Thoracic aorta (tissue), 2 donors: ENCODE measurements around the gene ERAP2. TPM values are rescaled to one million over a fixed set of nuclear protein-coding genes. Genes with fewer than 3 reads are reported as not detected.
"Not testable (repeated sequence)": the region's sequence is repeated elsewhere in the genome, so short reads cannot be mapped to it uniquely, and the experiment has no call there.

ENCODE experiments used
- ATAC-seq: fragments of 150-250 bp; one replicate; pipeline ENCODE4 v1.8.0; 2017; ENCODE audit warnings: low read depth; ENCODE audit not compliant: insufficient number of reproducible peaks, low FRiP score
- DNase-seq: peaks from one replicate; pipeline ENCODE4 v3.0.0-alpha.2; 2020; ENCODE audit warnings: low spot score
- H3K27ac ChIP-seq, 2 donors: fragments of 200-600 bp; sonication (generic); 1 replicate in 1 of 2; 2 replicates in 1 of 2; pipeline ENCODE4 v1.5.1; 2016; ENCODE audit warnings: mild to moderate bottlenecking in 2 of 2, moderate library complexity in 2 of 2
- H3K27me3 ChIP-seq: fragments of 200-600 bp; sonication (generic); replicated peaks from 2 replicates; pipeline ENCODE4 v1.6.0; 2016; ENCODE audit warnings: mild to moderate bottlenecking; ENCODE audit not compliant: insufficient read depth
- H3K36me3 ChIP-seq: fragments of 200-600 bp; sonication (generic); one replicate; pipeline ENCODE4 v1.5.1; 2016
- H3K4me1 ChIP-seq, 2 donors: fragments of 200-600 bp; sonication (generic); 1 replicate in 1 of 2; 2 replicates in 1 of 2; pipeline versions ENCODE4 v1.5.1 to v1.6.0; 2016; ENCODE audit warnings: low read depth in 2 of 2, mild to moderate bottlenecking in 1 of 2; ENCODE audit not compliant: control insufficient read depth in 1 of 2
- H3K4me3 ChIP-seq: fragments of 200-600 bp; sonication (generic); 2 replicates; pipeline ENCODE4 v1.5.1; 2016; ENCODE audit warnings: mild to moderate bottlenecking
- H3K9me3 ChIP-seq: fragments of 200-600 bp; sonication (generic); 2 replicates; pipeline ENCODE4 v1.5.1; 2016
- total RNA-seq, 2 donors: library from RNA; depleted of rRNA; stranded (reverse); fragments of >200 nt; gene quantifications; one replicate each; pipeline versions ENCODE4 v1.1.0 to v1.2.3, GENCODE V29; 2016
- TF ChIP-seq, protein P1 (sequence below): fragments of 200-600 bp; sonication (generic); IDR thresholded peaks from one replicate; pipeline ENCODE4 v1.5.1; 2019; ENCODE audit warnings: antibody characterized with exemption

Gene ERAP2
- total RNA-seq, 2 donors from 2014 or later, result 15.8 to 18.3 TPM

- Histone ChIP-seq H3K4me3 (peak overlapping the region; percentile 79), H3K27ac (peak overlapping the region; percentile 13 to 54), H3K27me3 (no peaks in the 10 kb centered on the region)
These were observed 459 bp upstream of the ERAP2 start for GRCh38 chr5:96875791-96876291.

GRCh38 chr5:96876977-96877469 is 723 bp downstream of the ERAP2 start:
- not testable (repeated sequence) for H3K27me3 ChIP-seq, DNase-seq, ATAC-seq, H3K36me3 ChIP-seq, H3K9me3 ChIP-seq
- H3K4me3 ChIP-seq, result peak overlapping the region; percentile 79
- peaks cover 14 to 16% of the 10 kb centered on the region in 2 donors for H3K4me1 ChIP-seq
- peak overlapping the region in 1 of 2 donors; percentile 54 for H3K27ac ChIP-seq

More at GRCh38 chr5:96875791-96876291, 459 bp upstream of the ERAP2 start:
- TF ChIP-seq, protein P1, sequence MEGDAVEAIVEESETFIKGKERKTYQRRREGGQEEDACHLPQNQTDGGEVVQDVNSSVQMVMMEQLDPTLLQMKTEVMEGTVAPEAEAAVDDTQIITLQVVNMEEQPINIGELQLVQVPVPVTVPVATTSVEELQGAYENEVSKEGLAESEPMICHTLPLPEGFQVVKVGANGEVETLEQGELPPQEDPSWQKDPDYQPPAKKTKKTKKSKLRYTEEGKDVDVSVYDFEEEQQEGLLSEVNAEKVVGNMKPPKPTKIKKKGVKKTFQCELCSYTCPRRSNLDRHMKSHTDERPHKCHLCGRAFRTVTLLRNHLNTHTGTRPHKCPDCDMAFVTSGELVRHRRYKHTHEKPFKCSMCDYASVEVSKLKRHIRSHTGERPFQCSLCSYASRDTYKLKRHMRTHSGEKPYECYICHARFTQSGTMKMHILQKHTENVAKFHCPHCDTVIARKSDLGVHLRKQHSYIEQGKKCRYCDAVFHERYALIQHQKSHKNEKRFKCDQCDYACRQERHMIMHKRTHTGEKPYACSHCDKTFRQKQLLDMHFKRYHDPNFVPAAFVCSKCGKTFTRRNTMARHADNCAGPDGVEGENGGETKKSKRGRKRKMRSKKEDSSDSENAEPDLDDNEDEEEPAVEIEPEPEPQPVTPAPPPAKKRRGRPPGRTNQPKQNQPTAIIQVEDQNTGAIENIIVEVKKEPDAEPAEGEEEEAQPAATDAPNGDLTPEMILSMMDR, result no peak
- no peaks in the 10 kb centered on the region for H3K9me3 ChIP-seq
- DNase-seq, result no peak
- peaks cover 5 to 7% of the 10 kb centered on the region in 2 donors for H3K4me1 ChIP-seq
- no peaks in the 10 kb centered on the region for H3K36me3 ChIP-seq
- no peak for ATAC-seq

GRCh38 chr5:96879665-96880064 is 3.4 kb downstream of the ERAP2 start:
- TF ChIP-seq, protein P1, result no peak
- DNase-seq (no peak), ATAC-seq (no peak)
- no peaks in the 10 kb centered on the region for H3K27me3 ChIP-seq
- peaks cover 15 to 16% of the 10 kb centered on the region in 2 donors for H3K4me1 ChIP-seq
- no peaks in the 10 kb centered on the region for H3K9me3 ChIP-seq
- H3K27ac ChIP-seq, result no peak overlapping the region
- no peaks in the 10 kb centered on the region for H3K36me3 ChIP-seq
- no peak overlapping the region for H3K4me3 ChIP-seq

DNA sequence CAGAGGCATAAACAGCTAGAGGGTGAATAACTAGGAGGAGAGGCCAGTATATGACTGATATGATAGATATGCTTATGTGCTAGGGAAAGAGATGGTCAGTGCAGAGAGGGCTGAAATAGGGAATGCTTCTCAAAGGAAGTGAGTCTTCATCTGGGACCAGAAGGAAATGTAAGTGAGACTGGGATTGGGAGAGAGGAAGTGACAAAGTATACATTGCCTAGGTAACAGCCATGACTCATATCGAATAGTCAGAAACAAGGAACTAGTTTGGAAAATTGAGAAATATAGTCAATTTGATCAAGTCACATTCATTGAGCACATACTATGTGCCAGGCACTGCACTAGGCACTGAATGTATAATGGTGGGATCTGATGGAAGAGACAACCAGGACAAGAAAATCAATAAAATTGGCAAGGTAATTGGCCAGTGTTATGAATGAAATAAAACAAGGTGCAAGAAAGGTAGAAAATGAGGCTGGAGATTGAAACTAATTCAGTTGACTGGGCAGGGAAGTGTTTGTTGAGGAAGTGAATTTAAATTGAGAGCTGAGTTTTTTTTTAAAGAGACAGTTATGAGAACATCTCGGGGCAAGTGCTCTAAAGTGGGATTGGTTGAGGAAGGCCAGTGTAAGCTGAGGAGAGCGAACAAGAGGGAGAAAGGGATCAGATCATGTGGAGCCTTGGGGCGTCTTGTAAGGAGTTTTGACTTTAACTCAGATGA is 4.3 kb downstream of the ERAP2 start:
- no peaks in the 10 kb centered on the region for H3K9me3 ChIP-seq
- no peak overlapping the region for H3K4me3 ChIP-seq
- ATAC-seq (no peak), DNase-seq (no peak)
- peaks cover 15 to 16% of the 10 kb centered on the region in 2 donors for H3K4me1 ChIP-seq
- TF ChIP-seq, protein P1, result no peak
- no peak overlapping the region for H3K27ac ChIP-seq
- no peaks in the 10 kb centered on the region for H3K27me3 ChIP-seq
- no peaks in the 10 kb centered on the region for H3K36me3 ChIP-seq

DNA sequence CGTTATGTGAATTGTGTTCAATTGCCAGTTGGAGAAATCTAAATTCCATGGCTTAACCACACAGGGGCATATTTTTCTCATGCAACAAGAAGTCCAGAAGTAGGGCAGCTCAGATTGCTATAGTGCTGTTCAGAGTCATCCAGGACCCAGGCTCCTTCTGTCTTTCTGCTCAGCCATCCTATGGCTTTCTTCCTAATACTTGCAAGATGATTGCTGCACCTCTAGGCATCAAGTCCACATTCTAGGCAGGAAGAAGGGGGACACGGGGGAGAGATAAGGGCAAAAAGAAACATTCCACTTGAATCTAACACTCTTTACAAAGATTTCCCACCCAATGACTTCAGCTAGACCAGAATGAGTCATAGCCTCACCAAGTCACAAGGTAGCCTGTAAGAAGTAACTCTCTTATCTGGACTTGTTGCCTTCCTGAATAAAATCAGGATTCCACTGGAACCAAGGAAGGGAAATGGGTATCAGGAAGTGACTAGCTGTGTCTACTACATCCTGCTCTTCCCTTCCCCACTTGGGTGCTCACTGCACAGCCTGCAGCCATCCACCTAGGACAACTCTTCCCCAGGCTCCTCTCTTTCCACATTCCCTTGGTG is 5.3 kb downstream of the ERAP2 start:
- DNase-seq, result no peak
- Histone ChIP-seq H3K9me3 (no peaks in the 10 kb centered on the region), H3K4me3 (no peak overlapping the region), H3K36me3 (no peaks in the 10 kb centered on the region), H3K27ac (no peak overlapping the region), H3K27me3 (no peaks in the 10 kb centered on the region), H3K4me1 (peaks cover 15 to 16% of the 10 kb centered on the region in 2 donors)
- no peak for ATAC-seq
- TF ChIP-seq, protein P1, result no peak
